HG03064 (cell line): ENCODE results near the gene NAP1L4.

Experiments
- ATAC-seq: cut with Tn5 transposase; IDR thresholded peaks from one replicate; pipeline ENCODE4 v1.9.1; 2021; ENCODE audit warnings: low read depth; ENCODE audit not compliant: unreplicated experiment

Gene NAP1L4

GRCh38 chr11:2963761-2964160 is 28.4 kb downstream of the NAP1L4 start:
- no peak for ATAC-seq

DNA sequence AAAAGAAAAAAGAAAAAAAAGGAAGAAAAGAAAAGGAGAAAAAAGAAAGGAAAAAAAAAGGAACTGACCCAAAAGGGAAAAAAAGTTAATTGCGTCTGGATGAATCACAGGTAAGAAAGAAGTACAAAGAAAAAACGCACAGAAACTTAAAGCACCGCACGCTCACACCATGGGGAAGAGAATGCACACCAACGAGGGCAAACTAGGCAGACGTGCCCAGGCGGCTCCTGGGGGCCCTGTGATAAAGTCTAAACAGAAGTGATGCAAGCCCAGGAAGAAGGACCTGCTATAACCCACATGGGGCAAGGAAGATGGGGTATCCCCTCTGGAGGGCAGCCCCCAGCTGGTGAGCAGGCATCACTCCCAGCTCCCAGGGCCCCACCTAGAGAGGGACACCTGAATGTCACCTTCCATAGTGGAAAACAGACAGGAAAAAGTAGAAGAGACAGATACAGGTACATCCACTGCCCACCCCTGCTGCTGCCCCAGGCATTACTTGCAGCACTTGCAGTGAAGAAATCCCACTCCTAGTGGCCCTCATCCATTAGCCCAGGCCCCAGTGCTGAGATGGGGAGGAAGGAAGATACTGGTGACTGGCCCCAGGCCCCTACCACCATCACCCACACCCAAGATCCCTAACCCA is 28.9 kb downstream of the NAP1L4 start:
- no peak for ATAC-seq

GRCh38 chr11:2961080-2961479 is 31.0 kb downstream of the NAP1L4 start:
- ATAC-seq, result no peak

GRCh38 chr11:2960139-2960538 is 32.0 kb downstream of the NAP1L4 start:
- ATAC-seq, result no peak

DNA sequence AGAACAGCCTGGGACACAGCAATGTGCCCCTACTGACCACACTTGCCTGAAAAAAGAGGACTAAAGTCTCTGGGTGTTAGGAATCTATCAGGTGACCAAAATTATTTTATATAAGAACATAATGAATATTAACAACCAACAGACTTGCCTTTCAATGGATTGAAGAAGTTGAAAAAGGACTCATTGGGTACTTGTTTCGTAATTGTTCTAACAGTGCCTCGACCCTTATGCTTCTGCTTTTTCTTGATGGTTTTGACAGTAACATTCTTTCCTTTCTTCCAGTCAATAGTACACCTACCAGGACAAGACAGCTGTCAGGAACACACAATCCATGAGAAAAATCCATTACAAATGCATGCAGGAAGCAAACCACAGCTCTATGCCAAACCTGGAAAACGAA is 33.9 kb downstream of the NAP1L4 start:
- no peak for ATAC-seq

DNA sequence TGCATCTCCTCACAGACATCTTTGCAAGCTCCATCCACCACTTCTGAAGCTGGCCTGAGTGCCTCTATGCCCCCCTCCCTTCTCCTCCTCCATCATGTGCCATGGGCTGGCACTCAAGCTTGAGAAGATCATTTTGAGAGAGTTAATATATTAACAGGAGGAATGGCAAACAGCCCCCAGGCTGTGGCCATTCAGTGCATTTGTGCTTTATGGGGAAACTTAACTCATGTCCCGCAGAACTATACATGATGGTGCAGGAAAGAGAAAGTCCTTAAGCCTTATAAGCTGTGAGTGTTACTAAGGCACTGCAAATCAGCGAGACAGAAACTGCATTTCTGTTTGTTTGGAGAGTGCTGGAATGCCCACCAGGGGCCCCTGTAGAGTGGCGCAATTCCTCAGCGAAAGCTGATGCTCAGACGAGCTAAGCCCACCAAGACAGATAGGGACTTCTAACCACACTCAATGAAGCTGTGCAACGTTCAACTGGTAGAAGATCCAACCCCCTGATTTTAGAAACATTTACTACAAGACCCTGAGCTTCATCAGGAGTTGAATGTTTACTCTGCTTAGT is 36.1 kb downstream of the NAP1L4 start:
- ATAC-seq, result no peak

- no peak for ATAC-seq
Measured at GRCh38 chr11:2954263-2954662, 37.9 kb downstream of the NAP1L4 start.

GRCh38 chr11:2952290-2952689 is 39.8 kb downstream of the NAP1L4 start:
- ATAC-seq, result no peak

- ATAC-seq, result no peak
Measured at GRCh38 chr11:2951231-2952110, 40.7 kb downstream of the NAP1L4 start.

GRCh38 chr11:2950825-2951224 is 41.3 kb downstream of the NAP1L4 start:
- ATAC-seq, result no peak

DNA sequence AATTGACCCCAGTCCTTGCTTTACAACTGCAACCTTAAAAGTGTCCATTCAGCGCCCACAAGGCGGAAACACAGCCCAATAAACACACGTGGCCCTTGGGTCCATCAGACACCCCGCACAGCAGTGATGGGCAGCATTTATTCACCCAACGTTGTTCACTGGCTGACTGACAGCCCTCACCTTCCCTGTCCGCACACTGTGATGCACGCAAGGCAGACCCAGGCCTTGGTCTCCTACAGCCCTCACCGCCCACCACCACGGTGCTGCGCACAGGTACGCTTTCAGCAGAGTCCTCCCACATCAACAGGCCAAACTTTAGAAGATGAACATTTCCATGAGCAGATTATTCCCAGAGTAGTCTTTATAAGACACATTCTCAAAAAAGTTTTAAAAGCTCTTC is 42.2 kb downstream of the NAP1L4 start:
- ATAC-seq, result no peak

DNA sequence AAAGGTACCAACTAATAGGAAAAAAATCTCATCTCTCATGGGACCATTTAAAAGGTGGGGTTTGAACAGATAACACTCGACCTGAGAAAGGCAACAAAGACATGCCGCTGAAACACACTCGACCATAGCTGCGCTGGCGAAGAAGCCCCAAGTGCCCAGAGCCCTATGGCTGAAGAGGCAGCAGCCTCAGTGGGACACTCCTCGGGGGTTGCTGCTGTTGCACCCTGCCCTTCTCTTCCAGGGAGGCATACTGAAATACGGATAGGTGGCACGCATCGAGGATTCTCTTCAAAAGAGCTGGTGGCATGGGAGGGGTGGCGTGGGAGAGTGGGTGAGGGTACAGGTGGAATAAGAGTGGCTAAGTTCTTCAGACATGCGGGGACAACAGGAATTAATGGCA is 44.4 kb downstream of the NAP1L4 start:
- ATAC-seq, result no peak

DNA sequence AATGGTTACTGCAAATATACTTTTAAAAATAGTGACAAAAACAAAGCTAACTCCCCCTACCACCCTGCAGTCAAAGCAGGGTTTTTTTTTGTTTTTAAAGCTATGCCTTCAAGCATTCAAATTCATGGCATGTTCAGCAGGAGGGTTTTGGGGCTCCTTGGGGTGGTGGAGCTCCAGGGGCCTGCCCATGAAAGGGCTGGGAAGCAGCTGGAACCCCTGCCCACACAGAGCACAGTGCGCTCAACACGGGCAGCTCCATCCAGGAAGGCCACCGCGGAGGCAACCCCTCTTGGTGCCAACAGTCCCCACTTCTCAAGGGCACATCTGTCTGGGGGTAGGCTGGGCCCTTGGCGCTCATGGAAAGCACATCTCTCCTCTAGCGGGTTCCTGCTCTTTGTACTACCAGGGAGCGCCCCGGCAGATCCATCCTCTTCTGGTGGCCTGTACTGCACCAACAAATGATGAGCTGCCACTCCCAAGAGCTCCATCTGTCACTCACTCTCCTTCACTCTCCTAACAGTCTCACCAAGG is 46.3 kb downstream of the NAP1L4 start:
- no peak for ATAC-seq

DNA sequence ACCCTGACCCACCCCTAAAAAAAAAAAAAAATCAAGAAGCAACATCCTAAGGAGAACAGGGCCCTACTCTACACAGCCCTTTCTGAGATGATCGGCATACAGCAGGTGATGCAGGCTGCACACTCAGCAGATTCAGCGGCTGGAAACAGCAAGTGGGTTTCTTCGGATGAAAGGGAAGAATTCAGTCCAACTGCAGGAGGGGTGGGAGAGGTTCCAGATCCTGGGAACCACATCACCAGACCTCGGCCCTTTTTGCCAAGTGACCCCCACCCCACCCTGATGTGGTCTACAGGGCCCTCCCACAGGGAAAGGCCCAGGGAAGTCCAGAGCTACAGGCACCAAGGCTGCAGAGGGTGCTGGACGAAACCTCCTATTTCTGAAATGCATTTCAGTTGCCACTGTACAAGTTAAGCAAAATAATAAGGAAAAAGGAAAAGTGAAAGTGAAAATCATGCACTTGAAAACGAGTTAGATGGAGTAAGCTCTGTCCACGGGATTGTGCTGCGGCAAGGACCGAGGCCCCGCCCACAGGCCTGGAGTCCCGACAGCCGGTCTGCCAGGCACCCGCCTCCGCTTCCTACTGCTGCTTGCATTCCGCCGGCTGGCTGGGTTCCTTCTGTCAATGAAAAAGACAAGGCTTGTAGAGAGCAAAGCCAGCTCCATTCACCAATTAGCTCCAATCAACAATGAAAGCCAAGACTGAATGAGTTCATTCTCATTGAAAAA is 46.9 kb downstream of the NAP1L4 start:
- ATAC-seq, result no peak

- no peak for ATAC-seq
Measured at GRCh38 chr11:2944530-2944929, 47.6 kb downstream of the NAP1L4 start.

- no peak for ATAC-seq
Measured at GRCh38 chr11:2943711-2944118, 48.4 kb downstream of the NAP1L4 start.

DNA sequence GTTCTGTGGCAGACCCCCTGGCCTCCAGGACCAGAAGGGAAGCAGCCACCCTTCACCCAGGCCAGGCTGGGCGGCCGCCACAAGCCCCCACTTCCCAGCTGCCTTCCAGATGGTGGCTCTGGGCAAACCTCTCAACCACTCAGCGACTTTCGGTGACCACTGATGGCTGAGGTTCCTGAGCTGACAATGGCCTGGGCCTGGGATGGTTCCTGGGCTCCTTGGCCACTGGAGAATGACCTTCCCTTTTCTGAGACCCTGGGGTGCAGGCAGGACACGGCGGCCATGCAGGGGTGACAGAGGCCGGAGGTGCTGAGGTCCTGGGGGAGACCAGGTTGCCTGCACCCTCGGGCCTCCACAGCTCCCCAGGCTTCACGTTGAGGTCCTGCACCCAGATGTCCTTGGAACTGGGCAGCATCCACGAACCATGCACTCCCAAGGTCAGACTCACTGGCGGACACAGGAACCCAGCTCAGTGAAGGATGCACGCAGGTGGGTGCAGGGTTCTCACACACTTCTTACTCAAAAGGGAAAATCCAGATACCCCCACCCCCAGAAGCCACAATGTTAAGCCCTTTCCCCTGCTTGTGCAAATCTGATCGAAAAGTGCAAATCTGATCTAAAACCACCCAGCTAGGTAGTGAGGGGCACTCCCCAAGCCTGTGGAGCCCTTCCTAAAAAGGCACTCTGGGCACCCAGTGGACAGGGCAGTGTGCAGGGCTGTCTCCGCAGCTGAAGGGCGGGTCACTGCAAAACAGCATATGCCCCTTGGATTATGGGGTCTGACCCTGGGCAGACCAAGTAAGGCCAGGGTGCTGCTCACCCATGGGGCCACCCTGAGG is 49.0 kb downstream of the NAP1L4 start:
- ATAC-seq, result no peak

DNA sequence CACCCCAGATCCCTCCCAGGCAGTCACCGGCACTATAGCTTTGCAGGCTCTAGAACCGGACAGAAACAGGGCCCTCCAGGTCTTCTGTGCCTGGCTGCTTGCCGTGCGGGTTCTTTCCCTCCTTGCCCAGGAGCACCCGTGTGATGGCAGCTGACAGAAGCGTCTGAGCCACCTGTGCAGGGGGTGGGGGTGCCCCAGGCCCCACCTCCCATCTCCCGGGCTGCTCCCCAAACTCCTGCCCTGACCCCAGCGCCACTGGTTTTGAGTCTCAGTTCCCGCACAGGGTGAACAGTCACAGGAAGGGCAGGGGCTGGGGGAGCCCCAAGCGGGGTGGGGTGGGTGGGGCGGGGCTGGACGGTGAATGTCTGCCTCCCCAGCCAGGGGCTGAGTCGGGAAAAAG is 49.7 kb downstream of the NAP1L4 start:
- ATAC-seq, result no peak

DNA sequence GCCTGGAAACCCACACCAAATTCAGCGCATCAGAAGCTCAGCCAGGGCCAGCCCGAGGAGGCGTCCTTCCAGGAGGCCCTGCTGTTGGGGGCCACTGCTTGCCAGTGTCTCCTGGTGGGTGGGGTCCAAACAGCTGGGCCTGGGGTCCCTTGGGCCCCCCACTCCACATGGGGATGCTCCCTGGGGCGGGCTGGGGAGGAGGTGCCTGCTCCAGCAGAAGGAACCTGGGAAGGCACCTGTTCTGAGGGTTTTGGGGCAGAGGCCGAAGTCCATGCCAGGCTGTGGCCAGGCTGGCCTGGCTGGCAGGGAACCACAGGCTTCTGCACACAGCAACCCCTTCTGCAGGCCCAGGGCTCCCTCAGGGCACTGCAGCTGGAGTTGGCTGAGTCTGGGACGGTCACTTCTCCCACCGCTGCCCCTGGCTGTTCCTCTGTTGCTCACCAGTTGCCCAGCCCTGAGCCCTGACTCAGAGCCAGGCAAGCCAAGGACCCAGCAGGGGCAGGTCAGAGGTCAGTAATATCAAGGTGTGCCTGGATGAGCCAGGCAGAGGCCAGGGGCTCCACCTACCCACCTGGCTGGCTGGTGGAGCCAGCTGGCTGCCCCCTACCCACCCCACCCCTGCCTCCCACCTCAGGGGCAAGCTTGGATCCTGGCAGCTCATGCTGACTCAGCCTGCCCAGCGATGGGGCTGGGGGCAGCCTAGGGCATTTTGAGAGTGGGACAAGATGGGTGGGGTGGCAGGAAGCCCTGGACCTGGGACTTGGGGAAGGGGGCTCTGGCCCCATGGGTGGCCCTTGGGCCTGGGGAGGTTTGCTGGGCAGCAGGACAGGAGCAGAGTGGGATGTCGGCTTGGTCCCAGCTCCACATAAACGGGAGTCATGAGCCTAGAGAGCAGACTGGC is 51.0 kb downstream of the NAP1L4 start:
- ATAC-seq, result no peak
